GM18511 (cell line): ENCODE data around the gene KDM7A.

Experiments used
- ATAC-seq: cut with Tn5 transposase; IDR thresholded peaks from one replicate; pipeline ENCODE4 v1.9.1; 2021; ENCODE audit warnings: mild to moderate bottlenecking, moderate library complexity; ENCODE audit not compliant: unreplicated experiment

The KDM7A gene

DNA sequence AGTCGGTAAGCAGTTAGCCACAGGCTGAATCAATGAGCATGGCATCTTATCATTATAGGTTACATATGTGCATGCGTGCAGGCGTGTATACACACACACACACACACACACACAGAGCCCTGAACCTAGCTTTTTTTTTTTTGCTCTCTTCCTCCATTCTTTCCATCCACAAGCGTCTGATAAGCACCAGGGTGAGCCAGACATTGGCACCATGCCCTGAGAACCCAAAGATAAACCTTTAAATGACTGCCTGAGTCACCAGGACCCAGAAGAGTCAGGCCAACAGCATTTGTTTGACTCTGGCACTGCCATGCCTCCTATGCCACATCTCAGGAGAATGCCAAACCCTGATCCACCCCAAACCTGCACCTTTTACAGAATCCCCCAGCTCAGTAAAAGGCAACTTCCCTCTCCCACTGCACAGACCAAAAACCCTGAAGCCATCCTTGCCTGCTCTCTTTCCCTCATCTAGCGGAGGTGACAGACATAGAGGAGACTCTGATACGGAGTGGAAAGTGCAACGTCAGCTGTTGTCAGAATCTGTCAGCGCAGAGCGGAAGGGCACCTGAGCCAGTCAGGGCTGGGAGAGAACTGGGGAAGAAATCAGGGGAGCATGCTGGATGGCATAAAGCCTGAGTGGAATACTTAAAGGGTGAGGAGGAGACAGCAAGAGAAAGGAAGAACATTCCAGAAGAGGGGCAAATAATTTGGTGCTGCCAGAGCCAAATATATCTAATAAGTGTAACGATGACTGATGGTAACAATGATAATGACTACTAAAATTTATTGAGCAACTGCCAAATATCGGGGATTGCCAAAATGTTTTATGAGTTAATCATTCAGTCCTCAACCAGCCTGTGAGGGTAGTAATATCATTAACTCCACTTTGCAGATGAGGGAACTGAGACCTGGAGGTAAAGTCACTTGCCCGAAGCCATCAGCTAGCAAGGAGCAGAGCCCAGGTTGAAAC is 117.2 kb downstream of the KDM7A start:
- no peak for ATAC-seq

DNA sequence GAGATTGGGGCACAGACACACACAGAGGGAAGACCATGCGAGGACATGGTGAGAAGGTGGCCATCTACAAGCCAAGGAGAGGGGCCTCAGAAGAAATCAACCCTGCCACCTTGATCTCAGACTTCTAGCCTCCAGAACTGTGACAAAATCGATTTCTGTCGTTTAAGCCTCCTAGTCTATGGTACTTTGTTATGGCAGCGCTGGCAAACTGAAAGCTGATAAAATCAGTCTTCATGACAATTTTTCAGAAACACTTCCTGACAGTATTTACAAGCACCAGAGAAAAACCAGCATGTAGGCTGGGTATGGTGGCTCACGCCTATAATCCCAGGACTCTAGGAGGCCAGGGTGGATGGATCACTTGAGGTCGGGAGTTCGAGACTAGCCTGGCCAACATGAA is 118.3 kb downstream of the KDM7A start:
- no peak for ATAC-seq

DNA sequence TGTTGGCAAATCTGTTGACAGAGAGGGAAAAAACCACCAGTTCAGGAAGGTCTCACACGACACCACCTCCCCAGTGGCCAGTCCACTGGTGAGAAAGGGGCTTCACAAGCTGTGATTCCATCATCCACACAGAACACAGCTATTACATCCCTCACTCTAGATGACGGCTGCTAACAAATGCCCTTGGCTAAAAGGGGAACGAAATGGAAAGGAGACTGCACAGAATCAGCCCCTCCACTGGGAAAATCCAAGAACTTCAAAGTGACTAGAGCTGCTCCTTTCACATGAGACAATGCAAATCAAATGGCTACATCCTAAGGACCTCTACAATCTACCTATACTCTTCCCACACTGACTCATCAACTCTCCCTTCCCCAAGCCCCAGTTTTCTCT is 119.6 kb downstream of the KDM7A start:
- ATAC-seq: no peak

DNA sequence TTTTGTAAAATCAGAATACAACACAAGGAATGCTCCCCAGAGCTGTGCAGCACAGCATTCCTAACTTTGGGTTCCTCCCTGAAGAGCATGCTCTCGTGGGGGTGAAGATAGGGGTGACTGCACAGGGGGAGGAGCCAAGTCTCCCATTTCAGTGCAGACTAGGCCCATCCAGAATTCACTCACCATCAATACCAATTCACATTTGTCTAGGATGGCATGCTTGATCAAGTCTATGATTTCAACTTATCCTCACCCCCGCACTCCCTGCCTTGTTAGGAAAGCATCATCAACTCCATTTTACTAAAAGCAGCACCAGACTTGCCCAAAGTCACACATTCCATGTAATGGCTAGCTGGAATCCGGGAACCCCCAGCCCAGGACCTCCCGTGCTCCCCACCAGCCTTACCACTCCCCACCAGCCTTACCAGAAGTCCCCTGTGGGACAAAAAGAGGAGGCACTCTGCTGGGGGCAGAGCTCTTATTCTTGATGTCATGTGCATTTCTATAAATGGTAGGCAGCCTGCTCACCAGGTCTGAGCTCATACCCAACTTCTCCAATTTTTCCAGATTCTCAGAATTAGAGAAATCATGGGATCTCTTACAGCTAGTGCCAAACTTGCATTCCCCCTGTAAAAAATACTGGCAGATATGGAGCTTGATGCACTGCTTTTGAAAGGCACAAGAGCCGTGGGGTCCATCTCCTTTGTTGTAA is 120.2 kb downstream of the KDM7A start:
- no peak for ATAC-seq

DNA sequence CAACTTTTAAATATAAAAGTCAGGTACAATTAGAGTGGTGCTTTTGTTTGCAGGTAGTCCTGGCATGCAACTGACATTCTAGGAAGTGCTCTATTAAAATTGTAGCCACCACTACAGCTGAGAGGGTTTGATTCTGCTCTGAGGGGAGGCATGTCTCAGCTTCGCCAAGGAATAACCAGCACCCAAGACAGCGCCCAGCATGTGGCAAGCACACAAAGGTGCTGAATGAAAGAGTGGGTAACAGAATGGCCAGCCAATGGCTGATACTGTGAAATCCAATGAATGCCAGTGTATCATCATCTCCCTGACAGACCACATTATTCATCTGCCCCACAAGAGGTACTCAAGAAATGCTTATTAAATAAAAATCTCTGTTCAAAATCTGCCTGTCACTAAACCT is 121.0 kb downstream of the KDM7A start:
- ATAC-seq: no peak

DNA sequence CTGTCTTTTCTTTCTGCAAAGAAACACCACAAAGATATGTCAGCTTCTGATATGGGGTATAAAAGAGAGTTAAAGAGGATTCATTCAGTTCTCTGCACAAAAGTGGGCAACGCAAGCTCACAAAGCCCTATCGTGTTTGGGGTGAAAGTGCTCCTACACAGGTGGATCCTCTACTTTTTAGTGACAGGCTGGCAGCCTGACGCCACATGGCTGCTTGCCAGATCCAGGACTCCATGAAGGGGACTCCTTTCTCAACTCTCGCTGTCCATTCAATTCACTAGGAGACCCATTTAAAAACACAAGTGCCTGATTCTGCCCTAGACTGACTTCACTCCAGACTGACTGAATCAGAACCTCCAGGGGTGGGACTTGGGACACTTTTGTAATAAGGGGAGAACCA is 122.0 kb downstream of the KDM7A start:
- ATAC-seq: no peak

DNA sequence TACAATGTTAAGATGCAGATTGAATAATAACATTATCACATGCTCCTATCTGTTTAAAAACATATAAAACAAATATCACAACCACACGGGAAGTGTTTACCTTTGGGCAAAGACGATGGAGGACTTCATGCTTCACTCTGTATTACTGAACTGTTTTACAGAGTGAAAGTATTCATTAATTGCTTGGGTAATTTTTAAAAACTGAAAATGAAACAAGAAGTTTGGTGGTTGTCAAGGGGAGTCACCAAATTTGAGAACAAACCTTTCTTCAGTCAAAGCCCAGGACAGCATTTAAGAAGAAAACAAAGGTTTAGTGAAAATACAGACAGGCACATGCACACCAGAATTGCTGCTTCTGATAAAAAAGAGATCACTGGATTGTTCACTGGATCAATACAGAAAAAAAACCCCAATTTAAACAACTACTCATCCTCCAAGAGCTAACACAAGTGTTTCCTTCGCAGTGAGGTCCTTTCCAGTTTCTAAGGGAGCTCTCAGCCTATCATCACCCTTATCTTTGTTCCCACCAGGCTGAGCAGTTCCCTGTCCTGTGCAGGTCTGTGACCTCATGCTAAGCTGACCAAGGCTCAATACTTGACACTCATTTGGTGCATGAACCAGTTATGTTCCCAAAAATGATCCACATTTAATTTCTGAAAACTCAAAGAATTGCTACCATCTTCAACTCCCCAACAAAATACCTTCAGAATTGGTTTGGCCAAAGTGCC is 122.8 kb downstream of the KDM7A start:
- ATAC-seq: peak; percentile 94

DNA sequence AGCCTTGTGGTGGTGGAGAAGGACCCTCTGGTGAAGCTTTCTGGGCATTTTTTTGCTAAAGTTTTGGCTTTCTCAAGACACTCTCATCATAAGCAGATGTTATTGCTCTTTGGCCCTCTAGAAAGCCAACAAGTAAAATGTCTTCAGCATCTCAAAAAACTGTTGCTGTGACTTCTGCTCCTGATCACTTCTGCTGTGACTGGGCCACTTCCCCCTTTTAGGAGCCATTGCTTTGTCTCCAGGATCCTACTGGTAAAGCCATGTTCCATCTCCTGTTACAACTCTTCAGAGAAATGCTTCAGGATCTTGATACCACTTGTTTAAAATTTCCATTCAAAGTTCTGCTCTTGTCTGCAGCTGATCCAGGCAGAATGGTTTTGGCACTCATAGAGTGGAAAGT is 125.0 kb downstream of the KDM7A start:
- ATAC-seq: no peak

DNA sequence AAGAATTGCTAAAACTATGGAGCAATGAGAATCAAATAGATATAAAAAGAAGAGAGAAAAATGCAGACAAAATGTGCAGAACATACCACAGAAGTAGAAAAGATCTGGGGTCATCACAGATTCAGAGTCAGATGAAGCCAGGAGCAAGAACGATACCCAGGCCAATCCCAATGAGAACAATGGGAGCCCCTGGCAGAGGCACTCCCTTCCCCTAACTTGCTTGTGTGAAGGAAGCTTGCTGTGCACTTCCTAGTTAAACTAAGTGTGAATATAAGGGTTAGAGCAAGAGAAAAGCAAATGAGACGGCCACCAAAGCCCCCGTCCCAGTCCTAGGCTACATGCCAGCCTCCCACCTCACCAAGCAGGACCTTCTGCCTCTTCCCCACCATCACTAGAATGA is 126.7 kb downstream of the KDM7A start:
- no peak for ATAC-seq

DNA sequence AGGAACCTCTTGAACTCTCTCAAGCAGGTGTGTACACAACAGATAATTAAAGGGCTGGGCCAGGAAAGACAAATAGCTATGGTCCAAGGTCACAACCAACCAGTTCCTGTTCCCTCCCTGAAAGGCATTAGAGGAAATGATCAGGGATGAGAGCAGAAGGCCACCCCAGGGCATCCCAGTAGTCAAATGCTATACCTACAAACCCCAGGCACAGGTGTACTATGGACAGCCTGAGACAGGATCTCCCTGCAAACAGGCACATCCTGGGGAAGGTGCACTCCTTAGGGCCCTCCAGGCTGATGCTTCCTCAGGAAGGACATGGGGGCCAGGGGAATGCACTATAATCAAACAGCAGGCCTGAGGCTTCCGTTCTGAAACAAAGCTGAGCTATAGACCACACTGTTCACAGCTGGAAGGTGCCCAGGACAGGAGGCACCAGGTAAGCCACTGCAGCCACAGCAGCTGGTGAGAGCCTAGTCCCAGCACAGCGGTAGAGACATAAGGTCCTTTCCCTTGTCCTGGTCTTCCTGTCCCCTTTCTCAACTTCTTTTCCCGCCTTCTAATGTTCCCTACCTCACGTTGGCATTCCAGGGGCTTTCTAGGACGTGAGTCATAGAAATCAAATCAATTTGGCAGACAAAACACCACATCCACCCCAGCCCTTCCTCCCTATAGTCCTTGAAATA is 127.3 kb downstream of the KDM7A start:
- no peak for ATAC-seq

DNA sequence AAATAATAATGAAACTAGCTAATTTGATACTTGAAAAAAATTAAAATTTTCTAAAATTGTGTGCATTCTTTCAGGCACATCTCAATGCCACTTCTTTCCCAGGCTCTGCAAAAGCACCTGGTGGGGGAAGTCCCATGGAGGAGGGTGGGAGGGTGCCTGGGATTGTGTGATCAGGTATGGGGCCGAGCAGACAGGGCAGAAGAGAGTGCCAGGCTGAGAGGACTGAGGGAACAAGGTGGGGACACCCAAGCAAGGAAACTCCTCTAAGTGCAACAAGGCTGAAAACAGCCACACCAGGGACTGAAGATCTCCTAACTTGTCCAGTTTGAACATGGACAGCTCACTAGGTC is 127.8 kb downstream of the KDM7A start:
- ATAC-seq: no peak

DNA sequence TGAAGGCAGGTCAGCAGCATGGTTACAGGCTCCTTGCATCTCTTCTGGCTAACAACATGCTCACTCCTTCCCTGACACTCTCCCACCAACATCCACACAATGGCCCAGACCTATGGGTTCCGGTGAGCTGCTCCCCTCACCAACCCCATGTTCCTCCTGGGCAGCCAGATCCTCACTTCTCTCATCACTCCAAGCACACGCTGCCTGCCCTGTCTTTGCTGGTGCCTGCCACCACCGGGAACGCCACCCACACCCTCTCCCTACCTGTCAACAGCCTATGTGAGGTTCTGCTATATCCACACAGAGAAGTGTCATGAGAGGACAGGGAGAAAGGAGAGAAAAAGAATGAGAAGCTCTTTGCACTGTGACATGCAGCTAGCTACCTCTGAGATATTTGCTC is 128.6 kb downstream of the KDM7A start:
- no peak for ATAC-seq

DNA sequence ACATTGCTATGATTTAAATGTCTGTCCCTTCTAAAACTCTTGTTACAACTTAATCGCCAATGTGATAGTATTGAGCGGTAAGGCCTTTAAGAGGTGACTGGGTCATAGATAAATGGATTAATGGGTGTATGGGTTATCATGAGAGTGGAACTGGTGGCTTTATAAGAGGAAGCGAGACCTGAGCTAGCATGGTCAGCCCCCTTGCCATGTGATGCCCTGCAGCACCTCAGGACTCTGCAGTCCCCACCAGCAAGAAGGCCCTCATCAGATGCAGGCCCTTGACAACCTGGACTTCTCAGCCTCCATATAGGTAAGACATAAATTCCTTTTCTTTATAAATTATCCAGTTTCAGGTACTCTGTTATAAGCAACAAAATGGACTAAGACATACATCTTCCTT is 129.6 kb downstream of the KDM7A start:
- ATAC-seq: no peak

DNA sequence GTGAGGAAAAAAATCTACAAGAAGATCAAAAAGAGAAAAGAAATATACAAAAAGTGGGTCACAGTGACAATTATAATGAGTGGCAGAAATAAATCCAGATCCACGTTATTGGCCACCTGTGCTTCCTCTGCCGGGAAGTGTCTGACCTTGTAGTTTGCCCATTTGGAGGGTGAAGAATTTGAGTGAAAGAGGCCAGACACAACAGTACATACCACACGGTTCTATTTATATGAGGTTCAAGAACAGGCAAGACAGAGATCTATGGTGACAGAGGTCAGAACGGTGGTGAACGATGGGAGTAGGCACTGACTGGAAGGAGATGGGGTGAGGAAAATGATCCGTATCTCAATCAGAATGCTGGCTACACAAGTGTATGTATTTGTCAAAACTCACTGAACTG is 131.1 kb downstream of the KDM7A start:
- no peak for ATAC-seq

DNA sequence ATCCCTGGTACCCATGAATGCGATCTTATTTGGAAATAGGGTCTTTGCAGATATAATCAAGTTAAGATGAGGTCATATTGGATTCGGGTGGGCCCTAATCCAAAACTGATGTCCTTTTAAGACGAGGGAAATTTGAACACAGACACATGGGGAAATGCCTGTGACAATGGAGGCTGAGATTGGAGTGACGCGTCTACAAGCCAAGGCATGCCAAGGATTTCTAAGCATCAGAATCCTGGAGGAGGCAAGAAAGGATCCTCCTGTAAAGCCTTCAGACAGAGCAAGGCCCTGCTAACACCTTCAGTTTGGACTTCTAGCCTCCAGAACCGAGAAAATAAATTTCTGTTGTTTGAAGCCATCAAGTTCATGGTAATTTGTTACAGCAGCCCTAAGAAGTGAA is 132.5 kb downstream of the KDM7A start:
- ATAC-seq: no peak

DNA sequence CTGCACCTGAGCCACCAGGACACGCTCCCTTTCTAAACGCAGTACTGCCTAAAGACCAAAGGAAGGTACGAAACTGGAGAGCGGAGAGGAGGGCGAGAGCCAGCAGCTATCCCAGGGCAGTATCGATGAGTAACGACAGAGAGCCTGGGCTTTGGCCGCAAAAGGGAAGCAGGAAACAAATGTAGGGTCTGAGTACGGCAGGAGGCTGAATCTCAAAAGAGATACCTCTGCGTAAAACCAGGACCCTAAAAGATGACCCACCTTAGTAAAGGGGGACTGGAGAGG is 134.5 kb downstream of the KDM7A start:
- ATAC-seq: no peak

DNA sequence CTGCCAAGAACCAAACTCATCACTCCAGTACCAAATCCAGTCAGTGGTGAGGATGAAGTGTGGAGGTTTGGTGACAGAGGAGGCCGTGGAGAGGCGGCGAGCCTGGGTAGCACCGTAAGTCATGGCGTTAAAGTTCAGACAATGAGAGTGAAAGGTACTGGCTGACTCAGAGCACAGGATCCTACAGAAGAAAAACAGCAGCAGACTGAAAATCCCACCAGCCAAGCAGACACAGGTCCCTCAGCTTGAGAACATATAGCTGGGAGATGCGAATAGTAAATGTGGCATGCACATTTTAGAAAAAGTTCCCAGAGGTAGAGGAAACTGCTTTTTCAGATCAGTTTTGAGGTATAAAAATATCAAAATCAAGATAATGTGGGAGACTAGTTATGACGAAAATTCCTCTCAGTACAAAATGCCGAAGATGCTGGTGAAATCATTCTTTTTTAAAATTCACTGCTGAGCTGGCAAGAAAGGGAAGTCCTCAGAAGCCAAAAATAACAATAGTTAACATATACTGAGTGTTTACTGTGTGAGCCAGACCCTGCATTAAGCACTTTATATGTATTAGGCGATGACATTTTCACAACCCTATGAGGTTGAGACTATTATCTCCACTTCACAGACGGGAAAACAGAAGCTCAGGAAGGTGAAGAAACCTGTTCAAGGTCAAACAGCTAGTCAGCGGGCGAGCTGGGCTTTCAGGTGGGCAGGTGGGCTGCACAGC is 135.0 kb downstream of the KDM7A start:
- no peak for ATAC-seq

DNA sequence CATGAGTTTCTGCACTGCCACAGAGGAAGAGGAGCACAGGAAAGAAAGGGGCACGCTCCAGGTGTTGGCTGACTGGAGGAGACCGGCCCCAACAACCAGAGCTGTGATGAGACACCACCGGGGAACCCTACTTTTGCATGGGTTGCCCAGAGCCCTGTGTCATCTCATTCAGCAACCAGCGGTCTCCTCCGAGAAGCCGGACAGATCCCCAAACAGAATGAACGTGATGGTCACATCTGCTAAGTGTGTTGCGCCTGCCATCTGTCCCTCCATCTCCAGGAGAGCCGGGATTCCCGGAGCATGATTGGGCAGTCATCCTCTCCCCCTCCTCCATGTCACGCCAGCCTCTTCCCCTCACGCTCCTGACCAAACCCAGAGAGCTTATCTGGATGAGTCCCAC is 136.9 kb downstream of the KDM7A start:
- ATAC-seq: no peak

DNA sequence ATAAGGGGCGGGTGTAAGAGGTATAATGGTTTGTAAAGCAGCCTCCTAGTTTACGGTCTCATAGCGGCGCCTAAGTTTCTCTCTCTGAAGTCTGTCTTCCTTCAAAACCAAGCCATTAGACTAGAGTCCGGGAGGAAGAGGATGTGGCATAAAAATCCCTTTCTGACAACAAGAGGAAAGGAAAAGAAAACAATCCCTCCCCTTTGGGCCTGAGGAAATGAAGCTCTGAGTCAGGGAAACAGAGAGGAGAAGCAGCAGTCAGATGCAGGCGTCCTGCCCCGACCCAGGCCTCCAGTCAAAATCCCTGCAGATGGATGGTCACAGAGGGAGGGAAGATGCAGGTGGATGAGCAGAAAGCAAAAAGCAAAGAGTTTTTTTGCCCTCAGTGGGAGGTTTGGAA is 137.7 kb downstream of the KDM7A start:
- ATAC-seq: no peak

DNA sequence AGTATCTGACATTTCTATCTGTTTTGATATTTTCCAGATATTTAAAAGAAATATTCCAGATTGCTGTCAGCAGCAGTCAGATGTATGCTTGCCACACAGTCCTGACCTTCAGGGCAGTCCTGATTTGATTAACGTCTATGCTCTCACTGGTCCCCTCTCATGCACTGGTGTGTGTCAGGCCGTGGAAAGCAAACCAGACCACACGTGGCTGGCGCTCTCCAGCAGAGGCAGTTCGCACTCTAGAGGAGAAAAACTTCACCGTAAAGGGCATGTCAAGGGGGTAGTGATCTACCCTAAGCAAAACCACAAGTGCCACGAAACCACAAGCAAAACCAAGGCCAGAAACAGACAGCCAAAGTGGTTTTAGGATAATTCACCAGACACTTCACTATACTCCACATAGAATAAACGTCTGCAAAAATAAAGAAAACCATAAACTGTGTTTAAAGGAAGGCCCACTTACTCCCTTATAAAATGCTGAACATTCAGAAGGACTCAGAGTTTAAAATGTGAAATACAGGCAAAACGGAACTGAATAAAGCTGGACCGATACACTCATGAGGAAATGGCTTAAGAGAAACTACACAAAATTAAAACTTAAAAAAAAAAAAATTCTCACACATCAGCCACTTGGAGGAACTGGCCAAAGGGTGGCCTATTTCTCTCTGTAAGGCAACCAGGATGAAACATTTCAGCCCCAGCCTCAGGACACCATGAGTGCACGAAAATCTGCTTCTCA is 140.4 kb downstream of the KDM7A start:
- ATAC-seq: peak; percentile 80
